ENCODE measurements around the gene SHC2. TPM values are rescaled to one million over a fixed set of nuclear protein-coding genes. Genes with fewer than 3 reads are reported as not detected.

The SHC2 gene
- total and polyA plus RNA-seq, 2 donors (not counting 3 experiments of a cell fraction or from before 2014, with no cell fraction given) = 7.5 to 11.8 TPM

GRCh38 chr19:455851-456546 lies 4.8 kb downstream of the SHC2 start:
- H3K27me3 ChIP-seq (ENCODE audit: control insufficient read depth in 2 of 2, insufficient read depth in 2 of 2, low read length in 2 of 2) = peaks cover 0 to 5% of the 10 kb centered on the region in 2 experiments
- CTCF ChIA-PET = interaction anchor here (1.6 kb wide), 1 partner anchor 51 kb away, joined by 4 read pairs; no protein-coding TSS in a partner anchor
- POLR2A ChIA-PET = no interaction called here
- dilution Hi-C loops (cut with MboI; ENCODE audit: extremely low pct_ligation_motif_present, low sequenced_read_pairs) = no loop called here
- intact Hi-C loops (cut with micrococcal nuclease) = no loop called here
- H4K20me1 ChIP-seq (replicated peaks; ENCODE audit: control insufficient read depth, extremely low read depth, insufficient read depth, low read length) = no peaks in the 10 kb centered on the region
- H3K9ac ChIP-seq (replicated peaks; ENCODE audit: extremely low read depth, insufficient read depth, low read length) = no peak overlapping the region
- H3K36me3 ChIP-seq (ENCODE audit: control insufficient read depth in 2 of 2, extremely low read depth in 1 of 2, insufficient read depth in 2 of 2, low read length in 2 of 2) = no peaks in the 10 kb centered on the region
- no peaks in the 10 kb centered on the region for H3K4me1 ChIP-seq (ENCODE audit: control insufficient read depth, extremely low read depth, insufficient read depth, low read length)
- no peaks in the 10 kb centered on the region for H3K9me1 ChIP-seq (replicated peaks; ENCODE audit: control insufficient read depth, extremely low read depth, insufficient read depth, low read length)
- H3K27ac ChIP-seq (ENCODE audit: insufficient read depth, low read depth, low read length) = no peak overlapping the region
- DNase-seq (ENCODE audit: low read depth, low spot score) (no peak), FAIRE-seq (no peak)
- no peak overlapping the region for H2AFZ ChIP-seq (ENCODE audit: low read depth, low read length)
- no peaks in the 10 kb centered on the region for H3K9me3 ChIP-seq (replicated peaks; ENCODE audit: control insufficient read depth, insufficient read depth, low read length)
- no TSS peak for BruUV-seq (replicated peaks)
- no peaks in the 10 kb centered on the region for H3K79me2 ChIP-seq (ENCODE audit: control insufficient read depth, insufficient read depth, low read length)
- no peak overlapping the region for H3K4me2 ChIP-seq (ENCODE audit: insufficient read depth, low read length)
- H3K4me3 ChIP-seq (replicated peaks in 1 of 3; ENCODE audit: insufficient read depth in 1 of 3, low read depth in 1 of 3, low read length in 3 of 3) = no peak overlapping the region
- no peak for TF ChIP-seq POLR2AphosphoS5 (IDR thresholded peaks at IDR 0.05; ENCODE audit: insufficient read depth, low read depth, low read length)
- no peak for TF ChIP-seq MYC (IDR thresholded peaks at IDR 0.05; ENCODE audit: low read depth, low read length)
- TF ChIP-seq MAX (IDR thresholded peaks at IDR 0.05; ENCODE audit: insufficient read depth, insufficient read length) = no peak
- no peak for TF ChIP-seq FOS (IDR thresholded peaks at IDR 0.05; ENCODE audit: borderline replicate concordance, insufficient read depth, low read length)
- TF ChIP-seq POLR2A (IDR thresholded peaks at IDR 0.05; ENCODE audit: low read depth, low read length) = no peak
- no peak for TF ChIP-seq EZH2 (IDR thresholded peaks at IDR 0.05; ENCODE audit: borderline replicate concordance, low read depth, low read length, severe bottlenecking)
- no peak for TF ChIP-seq JUN (IDR thresholded peaks at IDR 0.05; ENCODE audit: borderline replicate concordance, insufficient read depth, insufficient read length, low read depth)
- TF ChIP-seq CTCF (IDR thresholded peaks at IDR 0.05; ENCODE audit: extremely low read depth in 1 of 2, insufficient read depth in 1 of 2, low read depth in 1 of 2, low read length in 2 of 2) = no peak
- TF ChIP-seq GATA2 (IDR thresholded peaks at IDR 0.05; ENCODE audit: insufficient read depth, insufficient read length, low read depth, low read length) = no peak

Data from endothelial cell of umbilical vein (primary cell).